HepG2 (cell line): ENCODE results near the gene MTR. TPM values are rescaled to one million over a fixed set of nuclear protein-coding genes. Genes with fewer than 3 reads are reported as not detected.

ENCODE experiments used
- ATAC-seq: fragments of 200-7000 bp; cut with Tn5 transposase; 3 replicates; pipeline ENCODE4 v1.9.1; 2020; ENCODE audit warnings: mild to moderate bottlenecking, moderate library complexity
- BruUV-seq: library from RNA; stranded (reverse); fragments of 400-500 nt; replicated peaks from 2 replicates; lab custom pipeline; 2021; lab: Mats Ljungman, UMichigan
- CTCF ChIA-PET: fragments of 300-600 bp; formaldehyde crosslinking; extraction: SDS; loops from one replicate; lab custom pipeline; 2021; ENCODE audit warnings: low total read pairs, inconsistent platforms, low intra/inter-chr PET ratio; lab: Yijun Ruan, JAX
- POLR2A ChIA-PET: fragments of 350-600 bp; sonication (Branson Sonifier 250); formaldehyde crosslinking; loops from one replicate; lab custom pipeline; 2020; ENCODE audit warnings: antibody characterized with exemption, inconsistent platforms; lab: Yijun Ruan, JAX
- DNase-seq: peaks from one replicate; pipeline ENCODE4 v3.0.0-alpha.2; 2015; ENCODE audit warnings: low spot score
- FAIRE-seq: peaks from 3 replicates; lab custom pipeline; 2011; peaks lifted over from hg19 to GRCh38; lab: Jason Lieb, UNC
- H2AFZ ChIP-seq: one replicate; pipeline ENCODE4 v1.6.1; 2011; ENCODE audit warnings: low read length, inconsistent platforms
- H3K27ac ChIP-seq: fragments of 300-600 bp; 3 replicates; pipeline ENCODE4 v1.8.0; 2011; ENCODE audit warnings: mixed run types, mild to moderate bottlenecking, mixed read lengths, low read length, inconsistent platforms; ENCODE audit not compliant: insufficient read depth; ENCODE audit errors: extremely low read length
- H3K27me3 ChIP-seq, 2 experiments: fragments of 200-600 bp in 1 of 2; 2 replicates in 1 of 2; 3 replicates in 1 of 2; pipeline versions ENCODE4 v1.6.0 to v1.8.0; 2011; ENCODE audit warnings: low read length in 2 of 2, mild to moderate bottlenecking in 2 of 2, moderate library complexity in 2 of 2, inconsistent platforms in 1 of 2; ENCODE audit not compliant: insufficient read depth in 2 of 2, control insufficient read depth in 1 of 2
- H3K36me3 ChIP-seq, 2 experiments: fragments of 200-600 bp in 1 of 2; replicated peaks in 1 of 2; 2 replicates in 1 of 2; 3 replicates in 1 of 2; pipeline versions ENCODE4 v1.5.1 to v1.8.0; 2011; ENCODE audit warnings: low read length in 2 of 2, inconsistent platforms in 1 of 2; ENCODE audit not compliant: insufficient read depth in 2 of 2, control insufficient read depth in 1 of 2
- H3K4me1 ChIP-seq: 2 replicates; pipeline ENCODE4 v1.5.1; 2012; ENCODE audit warnings: low read length, inconsistent platforms; ENCODE audit not compliant: insufficient read depth
- H3K4me2 ChIP-seq: 2 replicates; pipeline ENCODE4 v1.6.0; 2011; ENCODE audit warnings: low read depth, low read length, inconsistent platforms
- H3K4me3 ChIP-seq, 3 experiments: fragments of 200-600 bp in 1 of 3; sonication (generic), shearing (Covaris generic) in 1 of 3; replicated peaks in 1 of 3; 2 replicates each; pipeline ENCODE4 v1.5.1; 2011 to 2016; ENCODE audit warnings: low read length in 3 of 3, inconsistent platforms in 2 of 3, low read depth in 2 of 3, mild to moderate bottlenecking in 2 of 3, control low read depth in 1 of 3, mixed read lengths in 1 of 3; ENCODE audit not compliant: insufficient read depth in 1 of 3
- H3K79me2 ChIP-seq: one replicate; pipeline ENCODE4 v1.6.1; 2011; ENCODE audit warnings: low read length, inconsistent platforms; ENCODE audit not compliant: insufficient read depth
- H3K9ac ChIP-seq: 2 replicates; pipeline ENCODE4 v1.6.0; 2011; ENCODE audit warnings: mild to moderate bottlenecking, low read depth, low read length, inconsistent platforms; ENCODE audit not compliant: insufficient read depth
- H3K9me3 ChIP-seq: 2 replicates; pipeline ENCODE4 v1.5.1; 2012; ENCODE audit warnings: mild to moderate bottlenecking, low read length
- H4K20me1 ChIP-seq: 2 replicates; pipeline ENCODE4 v1.6.0; 2011; ENCODE audit warnings: inconsistent platforms, mild to moderate bottlenecking, low read length, moderate library complexity; ENCODE audit not compliant: insufficient read depth
- NFRKB ChIP-seq: fragments of 450-650 bp; IDR thresholded peaks from 2 replicates; pipeline ENCODE4 v1.6.1; 2017
- PHF5A ChIP-seq: IDR thresholded peaks from one replicate; pipeline ENCODE4 v1.6.1; 2018; ENCODE audit warnings: low read depth, missing genetic modification reagents; ENCODE audit not compliant: unreplicated experiment
- SP140L ChIP-seq: sonication (generic); formaldehyde crosslinking; IDR thresholded peaks from 2 replicates; pipeline ENCODE4 v1.4.0; 2020; ENCODE audit warnings: missing genetic modification reagents, borderline replicate concordance
- TBL1XR1 ChIP-seq: fragments of 150-350 bp; IDR thresholded peaks from 2 replicates; pipeline ENCODE4 v1.6.1; 2014; ENCODE audit warnings: borderline replicate concordance, low read length; ENCODE audit not compliant: partially characterized antibody
- ZMAT3 ChIP-seq: sonication (generic); formaldehyde crosslinking; conservative IDR thresholded peaks from 2 replicates; pipeline ENCODE4 v1.7.0; 2021; ENCODE audit warnings: missing genetic modification reagents
- ZNF136 ChIP-seq: sonication (generic); formaldehyde crosslinking; IDR thresholded peaks from 2 replicates; pipeline ENCODE4 v1.8.1; 2022; ENCODE audit warnings: low read depth, mild to moderate bottlenecking, moderate library complexity, missing genetic modification reagents
- ZNF232 ChIP-seq: sonication (generic); formaldehyde crosslinking; IDR thresholded peaks from 2 replicates; pipeline ENCODE4 v1.4.0; 2020; ENCODE audit warnings: missing genetic modification reagents, borderline replicate concordance
- ZNF724P ChIP-seq: sonication (generic); formaldehyde crosslinking; IDR thresholded peaks from 2 replicates; pipeline ENCODE4 v1.8.0; 2022; ENCODE audit warnings: missing genetic modification reagents, borderline replicate concordance
- ZZZ3 ChIP-seq: sonication (generic); formaldehyde crosslinking; IDR thresholded peaks from 2 replicates; pipeline ENCODE4 v1.4.0; 2020; ENCODE audit warnings: missing genetic modification reagents, mild to moderate bottlenecking, borderline replicate concordance
- WGBS: methylation state at CpG from one replicate; pipeline ENCODE4 v1.1.6; 2017; ENCODE audit warnings: low lambda C conversion rate; 5-methylcytosine and 5-hydroxymethylcytosine counted together
- in situ Hi-C: cut with HindIII; loops from 2 replicates; pipeline ENCODE4 v1.10.0; 2017; ENCODE audit warnings: low pct_unique_long_range_greater_than_20kb; ENCODE audit not compliant: extremely low pct_ligation_motif_present
- intact Hi-C: fragments of 100-400 bp; cut with micrococcal nuclease; formaldehyde crosslinking; loops from one replicate; pipeline ENCODE4 v1.10.0; 2022; ENCODE audit not compliant: unreplicated experiment
- polyA plus RNA-seq, 8 experiments: library from polyadenylated mRNA; depleted of rRNA in 3 of 8; stranded (reverse) in 7 of 8; unstranded in 1 of 8; fragments of >200 nt; fragmentation: Illumina TruSeq in 4 of 8; extraction: Trizol in 4 of 8; gene quantifications; 2 replicates each; pipeline versions ENCODE4 v1.2.1 to v1.2.3, GENCODE V29; 2011 to 2016; ENCODE audit warnings: low read depth in 4 of 8, missing spikeins in 1 of 8, mixed read lengths in 1 of 8; ENCODE audit not compliant: insufficient read depth in 1 of 8
- total RNA-seq, 5 experiments: library from RNA; depleted of rRNA; stranded (reverse); fragments of >200 nt; fragmentation: Illumina TruSeq; extraction: Trizol; gene quantifications; 2 replicates each; pipeline ENCODE4 v1.2.3, GENCODE V29; 2016; ENCODE audit warnings: low read depth in 1 of 5
- TF ChIP-seq, protein P1 (sequence below): sonication (generic); formaldehyde crosslinking; IDR thresholded peaks from 2 replicates; pipeline ENCODE4 v1.4.0; 2020; ENCODE audit warnings: missing genetic modification reagents
- TF ChIP-seq, protein P2 (sequence below): sonication (generic); formaldehyde crosslinking; IDR thresholded peaks from 2 replicates; pipeline ENCODE4 v1.8.0; 2022; ENCODE audit warnings: missing genetic modification reagents, mild to moderate bottlenecking, borderline replicate concordance
- TF ChIP-seq, protein P3 (sequence below): sonication (generic); formaldehyde crosslinking; conservative IDR thresholded peaks from 2 replicates; pipeline ENCODE4 v1.8.1; 2023; ENCODE audit warnings: missing genetic modification reagents

The MTR gene
- total and polyA plus RNA-seq, 2 of the 13 experiments (the other 11 are each of a cell fraction or from before 2014, with no cell fraction given) = 16.3 to 36.1 TPM

DNA sequence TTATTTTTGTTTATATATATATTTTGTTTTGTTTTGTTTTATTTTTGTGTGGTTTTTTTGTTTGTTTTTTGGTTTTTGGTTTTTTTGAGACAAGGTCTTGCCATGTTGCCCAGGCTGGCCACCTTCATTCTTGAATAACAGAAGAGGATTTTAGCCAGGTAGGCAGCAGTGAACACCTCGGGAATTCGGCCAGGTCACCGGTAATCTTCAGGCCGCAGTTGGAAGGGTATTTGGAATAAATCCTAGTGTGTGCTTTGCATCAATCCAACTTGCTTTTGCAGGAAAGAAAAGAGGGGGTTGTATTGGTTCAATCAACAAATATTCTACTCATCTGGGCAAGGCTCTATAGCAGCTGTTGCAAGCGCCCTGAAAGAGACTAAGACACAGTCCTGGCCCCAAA is 155.3 kb downstream of the MTR start (continued):
- no peak for TF ChIP-seq ZNF136 (CRISPR knock-in tag)

DNA sequence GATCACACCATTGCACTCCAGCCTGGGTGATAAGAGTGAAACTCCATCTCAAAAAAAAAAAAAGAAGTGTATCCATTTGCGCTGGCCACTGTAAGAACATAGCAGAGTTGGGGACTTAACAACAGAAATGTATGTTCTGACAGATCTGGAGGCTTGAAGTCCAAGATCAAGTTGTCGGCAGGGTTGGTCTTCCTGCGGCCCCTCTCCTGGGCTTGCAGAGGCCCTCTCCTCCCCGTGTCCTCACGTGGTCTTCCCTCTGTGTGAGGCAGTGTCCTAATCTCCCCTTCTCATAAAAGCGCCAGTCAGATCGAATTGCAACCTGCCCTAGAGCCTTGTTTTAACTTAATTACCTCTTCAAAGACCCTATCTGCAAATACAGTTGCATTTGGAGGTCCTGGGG is 156.6 kb downstream of the MTR start:
- Histone ChIP-seq H3K9ac (no peak overlapping the region), H4K20me1 (no peaks in the 10 kb centered on the region), H2AFZ (no peak overlapping the region), H3K4me2 (no peak overlapping the region)
- ChIA-PET POLR2A (no interaction called here), CTCF (no interaction called here)
- 25% methylated on average over 6 of the region's 7 CpGs for WGBS
- no peak for FAIRE-seq
- intact Hi-C loops = no loop called here
- no TSS peak for BruUV-seq
- ATAC-seq = no peak
- no peak for TF ChIP-seq ZMAT3
- no peak for TF ChIP-seq ZNF724P
- TF ChIP-seq, protein P1, sequence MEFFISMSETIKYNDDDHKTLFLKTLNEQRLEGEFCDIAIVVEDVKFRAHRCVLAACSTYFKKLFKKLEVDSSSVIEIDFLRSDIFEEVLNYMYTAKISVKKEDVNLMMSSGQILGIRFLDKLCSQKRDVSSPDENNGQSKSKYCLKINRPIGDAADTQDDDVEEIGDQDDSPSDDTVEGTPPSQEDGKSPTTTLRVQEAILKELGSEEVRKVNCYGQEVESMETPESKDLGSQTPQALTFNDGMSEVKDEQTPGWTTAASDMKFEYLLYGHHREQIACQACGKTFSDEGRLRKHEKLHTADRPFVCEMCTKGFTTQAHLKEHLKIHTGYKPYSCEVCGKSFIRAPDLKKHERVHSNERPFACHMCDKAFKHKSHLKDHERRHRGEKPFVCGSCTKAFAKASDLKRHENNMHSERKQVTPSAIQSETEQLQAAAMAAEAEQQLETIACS = no peak
- no peak for TF ChIP-seq PHF5A (CRISPR knock-in tag)
- TF ChIP-seq ZZZ3 = no peak
- TF ChIP-seq TBL1XR1 = no peak
- TF ChIP-seq NFRKB = no peak
- TF ChIP-seq SP140L (CRISPR knock-in tag) = no peak
- TF ChIP-seq, protein P2, sequence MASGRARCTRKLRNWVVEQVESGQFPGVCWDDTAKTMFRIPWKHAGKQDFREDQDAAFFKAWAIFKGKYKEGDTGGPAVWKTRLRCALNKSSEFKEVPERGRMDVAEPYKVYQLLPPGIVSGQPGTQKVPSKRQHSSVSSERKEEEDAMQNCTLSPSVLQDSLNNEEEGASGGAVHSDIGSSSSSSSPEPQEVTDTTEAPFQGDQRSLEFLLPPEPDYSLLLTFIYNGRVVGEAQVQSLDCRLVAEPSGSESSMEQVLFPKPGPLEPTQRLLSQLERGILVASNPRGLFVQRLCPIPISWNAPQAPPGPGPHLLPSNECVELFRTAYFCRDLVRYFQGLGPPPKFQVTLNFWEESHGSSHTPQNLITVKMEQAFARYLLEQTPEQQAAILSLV (CRISPR knock-in tag) = no peak
- TF ChIP-seq, protein P3, sequence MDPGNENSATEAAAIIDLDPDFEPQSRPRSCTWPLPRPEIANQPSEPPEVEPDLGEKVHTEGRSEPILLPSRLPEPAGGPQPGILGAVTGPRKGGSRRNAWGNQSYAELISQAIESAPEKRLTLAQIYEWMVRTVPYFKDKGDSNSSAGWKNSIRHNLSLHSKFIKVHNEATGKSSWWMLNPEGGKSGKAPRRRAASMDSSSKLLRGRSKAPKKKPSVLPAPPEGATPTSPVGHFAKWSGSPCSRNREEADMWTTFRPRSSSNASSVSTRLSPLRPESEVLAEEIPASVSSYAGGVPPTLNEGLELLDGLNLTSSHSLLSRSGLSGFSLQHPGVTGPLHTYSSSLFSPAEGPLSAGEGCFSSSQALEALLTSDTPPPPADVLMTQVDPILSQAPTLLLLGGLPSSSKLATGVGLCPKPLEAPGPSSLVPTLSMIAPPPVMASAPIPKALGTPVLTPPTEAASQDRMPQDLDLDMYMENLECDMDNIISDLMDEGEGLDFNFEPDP (CRISPR knock-in tag) = no peak
- no peak for TF ChIP-seq ZNF232 (CRISPR knock-in tag)
- TF ChIP-seq, all 625 proteins: peak for 0
- in situ Hi-C loops = no loop called here
- no peaks in the 10 kb centered on the region for H3K36me3 ChIP-seq
- DNase-seq = no peak
- H3K79me2 ChIP-seq = no peaks in the 10 kb centered on the region
- no peak overlapping the region for H3K4me3 ChIP-seq
- no peak overlapping the region for H3K27ac ChIP-seq
- H3K9me3 ChIP-seq = no peaks in the 10 kb centered on the region
- no peaks in the 10 kb centered on the region for H3K4me1 ChIP-seq
- peaks cover 0 to 11% of the 10 kb centered on the region in 2 experiments; a peak in 2 of 5 replicates for H3K27me3 ChIP-seq
